ENCODE measurements around the gene AUTS2.

GRCh38 chr7:70313271-70313670, 715.0 kb downstream of the AUTS2 start:
- TF ChIP-seq ZNF416 (CRISPR knock-in tag; IDR thresholded peaks at IDR 0.05) (no peak), CTCF (IDR thresholded peaks at IDR 0.05) (no peak), ETV6 (CRISPR knock-in tag; IDR thresholded peaks at IDR 0.05) (no peak), ESRRA (CRISPR knock-in tag; IDR thresholded peaks at IDR 0.05; ENCODE audit: borderline replicate concordance) (no peak), RELA (CRISPR knock-in tag; IDR thresholded peaks at IDR 0.05; ENCODE audit: borderline replicate concordance) (no peak), TCF7 (CRISPR knock-in tag; IDR thresholded peaks at IDR 0.05; ENCODE audit: low read depth) (no peak), ATF3 (CRISPR knock-in tag; conservative IDR thresholded peaks at IDR 0.05) (no peak), ZNF138 (CRISPR knock-in tag; conservative IDR thresholded peaks at IDR 0.05) (no peak), SP1 (CRISPR knock-in tag; conservative IDR thresholded peaks at IDR 0.05) (no peak), ZNF512 (CRISPR knock-in tag; IDR thresholded peaks at IDR 0.05; ENCODE audit: borderline replicate concordance) (no peak), NR1H2 (CRISPR knock-in tag; IDR thresholded peaks at IDR 0.05) (no peak), ERG (CRISPR knock-in tag; IDR thresholded peaks at IDR 0.05) (no peak), PRRX2 (CRISPR knock-in tag; IDR thresholded peaks at IDR 0.05) (no peak)
